SH-SY5Y (cell line): ENCODE measurements around the gene KCNJ13.

Experiments
- GATA2 ChIP-seq: IDR thresholded peaks from 2 replicates; pipeline ENCODE4 v1.6.1; 2011; ENCODE audit warnings: mild to moderate bottlenecking, low read depth, low read length
- GATA3 ChIP-seq: IDR thresholded peaks from 2 replicates; pipeline ENCODE4 v1.6.1; 2011; ENCODE audit warnings: low read depth, mild to moderate bottlenecking, low read length, moderate library complexity

- TF ChIP-seq GATA2, result no peak
- TF ChIP-seq GATA3, result no peak
Observed at GRCh38 chr2:232723027-232723426, 53.3 kb downstream of the KCNJ13 start.
